Measurements from ENCODE around the gene VPS26C. TPM values are rescaled to one million over a fixed set of nuclear protein-coding genes. Genes with fewer than 3 reads are reported as not detected.

The VPS26C gene
- total and polyA plus RNA-seq, 2 of the 13 experiments (the other 11 are each of a cell fraction or from before 2014, with no cell fraction given): 30.3 to 39.7 TPM

- TF ChIP-seq NCOR1 (IDR thresholded peaks at IDR 0.05; ENCODE audit: borderline replicate concordance, low read length) (no peak), ZNF460 (CRISPR knock-in tag; IDR thresholded peaks at IDR 0.05; ENCODE audit: borderline replicate concordance) (no peak), ZSCAN9 (CRISPR knock-in tag; IDR thresholded peaks at IDR 0.05; ENCODE audit: borderline replicate concordance) (no peak), FOXP1 (IDR thresholded peaks at IDR 0.05) (no peak), FOXP1 (CRISPR knock-in tag; IDR thresholded peaks at IDR 0.05) (no peak), FOSL1 (CRISPR knock-in tag; IDR thresholded peaks at IDR 0.05; ENCODE audit: borderline replicate concordance) (no peak), ZSCAN29 (CRISPR knock-in tag; conservative IDR thresholded peaks at IDR 0.05) (no peak), HES4 (CRISPR knock-in tag; IDR thresholded peaks at IDR 0.05; ENCODE audit: borderline replicate concordance) (0 out of 2 replicates have a peak, but pooled peaks have one; percentile 73), SNRNP70 (IDR thresholded peaks at IDR 0.05; ENCODE audit: low read depth, low read length) (no peak), DBP (CRISPR knock-in tag; IDR thresholded peaks at IDR 0.05; ENCODE audit: not compliant biosample characterization) (no peak), TBX3 (IDR thresholded peaks at IDR 0.05; ENCODE audit: borderline replicate concordance) (no peak), ZBTB34 (CRISPR knock-in tag; IDR thresholded peaks at IDR 0.05) (no peak), HIVEP1 (CRISPR knock-in tag; IDR thresholded peaks at IDR 0.05) (no peak), ZKSCAN8 (CRISPR knock-in tag; IDR thresholded peaks at IDR 0.05; ENCODE audit: borderline replicate concordance) (no peak), ZNF282 (IDR thresholded peaks at IDR 0.05; ENCODE audit: partially characterized antibody) (no peak), KDM1A (CRISPR knock-in tag; IDR thresholded peaks at IDR 0.05) (no peak), PHF8 (CRISPR knock-in tag; IDR thresholded peaks at IDR 0.05) (no peak), ZNF431 (CRISPR knock-in tag; IDR thresholded peaks at IDR 0.05; ENCODE audit: borderline replicate concordance, low read depth) (no peak), RXRB (CRISPR knock-in tag; IDR thresholded peaks at IDR 0.05; ENCODE audit: borderline replicate concordance) (no peak), ZMYM3 (CRISPR knock-in tag; IDR thresholded peaks at IDR 0.05) (no peak), CCDC6 (CRISPR knock-in tag; IDR thresholded peaks at IDR 0.05) (no peak), ZNF547 (CRISPR knock-in tag; IDR thresholded peaks at IDR 0.05) (no peak; the same call in 1 of the 2 replicates), KLF16 (CRISPR knock-in tag; IDR thresholded peaks at IDR 0.05) (0 out of 4 replicates have a peak, but pooled peaks of 1 of the 2 experiments have one; percentile 59), ZFP1 (CRISPR knock-in tag; IDR thresholded peaks at IDR 0.05) (no peak), KAT2B (IDR thresholded peaks at IDR 0.05; ENCODE audit: borderline replicate concordance, low read depth, low read length) (no peak), PREB (CRISPR knock-in tag; IDR thresholded peaks at IDR 0.05) (no peak), REPIN1 (CRISPR knock-in tag; IDR thresholded peaks at IDR 0.05; ENCODE audit: borderline replicate concordance, low read depth) (no peak), FOXA3 (CRISPR knock-in tag; IDR thresholded peaks at IDR 0.05) (no peak)
- TF ChIP-seq, protein P1, sequence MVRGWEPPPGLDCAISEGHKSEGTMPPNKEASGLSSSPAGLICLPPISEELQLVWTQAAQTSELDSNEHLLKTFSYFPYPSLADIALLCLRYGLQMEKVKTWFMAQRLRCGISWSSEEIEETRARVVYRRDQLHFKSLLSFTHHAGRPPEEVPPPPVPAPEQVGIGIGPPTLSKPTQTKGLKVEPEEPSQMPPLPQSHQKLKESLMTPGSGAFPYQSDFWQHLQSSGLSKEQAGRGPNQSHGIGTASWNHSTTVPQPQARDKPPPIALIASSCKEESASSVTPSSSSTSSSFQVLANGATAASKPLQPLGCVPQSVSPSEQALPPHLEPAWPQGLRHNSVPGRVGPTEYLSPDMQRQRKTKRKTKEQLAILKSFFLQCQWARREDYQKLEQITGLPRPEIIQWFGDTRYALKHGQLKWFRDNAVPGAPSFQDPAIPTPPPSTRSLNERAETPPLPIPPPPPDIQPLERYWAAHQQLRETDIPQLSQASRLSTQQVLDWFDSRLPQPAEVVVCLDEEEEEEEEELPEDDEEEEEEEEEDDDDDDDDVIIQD (CRISPR knock-in tag; IDR thresholded peaks at IDR 0.05; ENCODE audit: low read depth): no peak
Measured at GRCh38 chr21:37266515-37267221, 466 bp downstream of the VPS26C start (continued).

Measured in HepG2 (cell line).